Fibroblast of skin of scalp (primary cell): ENCODE data around the gene DDR2.

ENCODE experiments used
- DNase-seq: peaks from one replicate; pipeline ENCODE4 v3.0.0-alpha.2; 2013

Gene DDR2

GRCh38 chr1:162672622-162673260 lies 40.5 kb downstream of the DDR2 start:
- no peak for DNase-seq

GRCh38 chr1:162674034-162674608 lies 41.9 kb downstream of the DDR2 start:
- DNase-seq, result no peak

- peak; percentile 72 for DNase-seq
These were observed 43.8 kb downstream of the DDR2 start for GRCh38 chr1:162676087-162676486.

DNA sequence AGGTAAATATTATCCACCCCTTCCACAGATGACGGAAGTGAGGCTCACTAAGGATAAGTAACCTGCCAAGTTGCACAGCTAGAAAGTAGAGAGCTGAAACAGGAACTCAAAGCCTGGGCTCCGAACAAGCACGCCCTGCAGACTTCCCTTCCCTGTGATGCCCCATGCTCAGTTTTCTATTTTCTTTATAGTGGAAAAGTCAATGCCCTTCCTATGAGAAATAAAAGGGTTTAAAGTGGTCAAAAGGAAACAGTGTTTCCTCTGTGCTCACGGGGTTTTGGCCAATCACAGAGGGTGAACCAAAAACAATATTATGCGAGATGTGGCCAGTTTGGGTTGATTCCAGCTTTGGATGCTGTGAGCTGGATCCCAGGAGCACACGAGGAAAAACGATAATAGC lies 44.5 kb downstream of the DDR2 start:
- no peak for DNase-seq

DNA sequence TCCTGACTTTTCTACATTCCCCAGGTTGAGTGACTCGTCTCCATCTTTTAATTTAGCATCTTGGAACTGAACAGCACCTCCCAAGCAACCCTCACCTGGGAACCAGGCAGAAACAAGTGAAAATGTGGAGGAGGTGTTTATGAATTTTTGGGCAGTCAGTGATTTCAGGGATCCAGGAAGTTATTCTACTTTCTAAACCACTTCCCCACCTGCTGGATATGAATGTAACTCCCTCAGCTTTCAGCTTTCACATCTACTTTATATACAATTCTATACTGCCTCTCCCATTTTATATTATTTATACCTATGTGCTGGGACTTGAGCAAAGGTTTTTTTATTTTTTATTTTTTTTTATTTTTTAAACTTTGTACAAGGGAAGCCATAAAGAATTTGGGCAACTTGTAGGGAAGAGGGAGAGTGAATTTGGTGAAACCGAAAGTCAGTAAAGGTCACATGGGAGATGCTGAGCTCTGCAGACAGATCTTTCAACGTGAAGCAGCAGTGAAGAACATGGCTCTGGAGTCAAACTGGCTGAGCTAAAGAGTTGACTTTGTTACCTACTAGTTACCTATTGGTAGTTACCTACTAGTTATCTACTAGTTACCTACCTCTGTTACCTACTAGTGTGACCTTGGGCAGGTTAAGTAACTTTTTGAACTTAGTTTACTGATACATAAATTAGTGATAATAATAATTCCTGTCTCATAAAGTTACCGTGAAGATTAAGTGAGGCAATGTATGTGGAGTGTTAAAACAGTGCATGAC lies 45.5 kb downstream of the DDR2 start:
- DNase-seq, result no peak

GRCh38 chr1:162678439-162678838 lies 46.2 kb downstream of the DDR2 start:
- peak; percentile 34 for DNase-seq

DNA sequence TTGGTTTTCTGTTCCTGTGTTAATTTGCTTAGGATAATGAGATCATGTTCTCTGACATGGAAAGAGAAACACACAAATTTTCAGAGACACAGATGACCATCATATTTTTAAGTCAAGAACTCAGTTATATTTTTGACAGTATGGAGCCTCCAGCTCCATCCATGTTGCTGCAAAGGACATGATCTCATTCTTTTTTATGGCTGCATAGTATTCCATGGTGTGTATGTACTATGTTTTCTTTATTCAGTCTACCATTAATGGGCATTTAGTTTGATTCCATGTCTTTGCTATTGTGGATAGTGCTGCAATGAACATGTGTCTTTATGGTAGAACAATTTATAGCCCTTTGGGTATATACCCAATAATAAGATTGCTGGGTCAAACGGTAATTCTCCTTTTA lies 47.0 kb downstream of the DDR2 start:
- DNase-seq, result no peak

DNA sequence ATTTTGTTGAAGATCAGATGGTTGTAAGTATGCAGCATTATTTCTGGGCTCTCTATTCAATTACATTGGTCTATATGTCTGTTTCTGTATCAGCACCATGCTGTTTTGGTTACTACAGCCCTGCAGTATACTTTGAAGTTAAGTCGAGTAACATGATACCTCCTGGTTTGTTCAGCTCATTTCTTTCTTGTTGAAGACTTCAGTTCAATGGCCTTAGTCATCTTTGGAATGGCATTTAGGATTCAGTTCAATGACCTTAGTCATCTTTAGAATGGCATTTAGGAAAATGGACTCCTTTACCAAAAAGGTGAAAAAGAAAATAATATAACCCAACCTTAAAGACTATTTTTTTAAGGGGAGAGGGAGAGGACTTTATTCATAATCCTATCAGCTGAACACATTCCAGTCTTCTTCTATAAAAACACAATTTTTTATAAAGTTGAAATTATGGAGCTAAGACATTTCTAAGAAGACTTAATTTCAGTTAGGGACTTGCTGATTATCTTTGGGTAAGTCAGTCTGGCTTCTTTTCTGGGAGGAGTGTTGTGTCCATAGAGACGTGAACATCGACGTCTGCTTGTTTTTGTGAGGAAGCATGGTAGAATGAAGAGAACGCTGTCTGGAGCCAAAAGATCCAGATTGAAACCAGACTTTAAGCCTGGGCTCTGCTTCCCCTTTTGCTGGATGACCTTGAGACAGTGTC lies 48.3 kb downstream of the DDR2 start:
- peak; percentile 70 for DNase-seq

- DNase-seq, result no peak
These were observed 48.8 kb downstream of the DDR2 start for GRCh38 chr1:162681122-162681436.

- no peak for DNase-seq
These were observed 49.8 kb downstream of the DDR2 start for GRCh38 chr1:162682013-162682419.

DNA sequence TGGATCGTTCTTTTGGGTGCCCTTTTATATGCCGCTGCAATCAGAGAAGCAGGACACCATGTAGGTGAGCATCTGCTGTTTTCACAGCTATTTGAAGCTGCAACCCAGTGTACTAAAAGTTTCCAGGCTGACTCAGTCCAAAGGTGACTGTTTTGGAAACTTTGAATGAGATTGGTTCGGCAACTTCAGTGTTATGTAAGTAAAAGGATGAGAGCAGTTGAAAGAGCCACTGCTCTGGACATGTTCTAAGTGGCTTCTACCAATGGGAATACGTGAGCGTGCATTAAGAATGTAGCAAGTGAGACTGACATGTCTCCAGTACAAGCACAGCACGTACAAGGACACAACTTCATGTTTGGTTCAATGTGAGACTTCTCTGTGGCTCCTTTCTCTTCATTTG lies 55.6 kb downstream of the DDR2 start:
- DNase-seq, result no peak

- no peak for DNase-seq
These were observed 56.3 kb downstream of the DDR2 start for GRCh38 chr1:162688521-162688920.

- no peak for DNase-seq
These were observed 56.7 kb downstream of the DDR2 start for GRCh38 chr1:162688931-162689330.

DNA sequence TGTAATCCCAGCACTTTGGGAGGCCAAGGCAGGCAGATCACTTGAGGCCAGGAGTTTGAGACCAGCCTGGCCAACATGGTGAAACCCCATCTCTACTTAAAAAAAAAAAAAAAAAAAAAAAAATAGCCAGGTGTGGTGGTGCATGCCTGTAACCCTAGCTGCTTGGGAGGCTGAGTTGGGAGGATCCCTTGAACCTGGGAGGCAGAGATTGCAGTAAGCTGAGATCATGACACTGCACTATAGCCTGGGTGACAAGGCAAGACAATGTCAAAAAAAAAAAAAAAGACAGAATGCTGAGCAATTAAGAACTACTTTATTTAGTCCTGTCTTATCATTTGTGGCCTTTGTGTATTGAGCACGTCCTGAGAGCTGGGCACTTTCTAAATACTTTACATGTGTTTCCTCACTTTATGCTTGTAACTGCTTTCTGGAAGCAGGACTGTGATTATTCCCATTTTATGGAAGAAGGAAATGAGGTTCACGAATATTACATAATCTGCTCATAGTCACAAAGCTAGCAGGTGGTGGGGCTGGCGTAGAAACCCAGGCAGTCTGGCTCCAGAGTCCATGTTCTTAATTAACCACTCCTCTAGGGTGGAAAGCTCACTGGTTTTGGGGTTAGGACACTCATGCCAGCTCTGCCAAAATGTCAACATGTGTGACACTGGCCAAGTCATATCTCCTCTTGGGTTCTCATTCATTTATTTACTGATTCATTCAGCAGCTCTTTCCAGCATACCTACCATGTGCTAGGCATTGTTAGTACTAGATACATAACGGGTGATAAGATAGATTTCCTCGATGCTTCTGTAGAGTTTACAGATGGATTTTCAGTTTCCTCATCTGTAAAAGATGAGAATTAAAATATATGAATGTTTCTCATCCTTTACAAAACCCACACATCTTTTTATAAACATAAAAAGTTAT lies 57.7 kb downstream of the DDR2 start:
- DNase-seq, result peak; percentile 19

DNA sequence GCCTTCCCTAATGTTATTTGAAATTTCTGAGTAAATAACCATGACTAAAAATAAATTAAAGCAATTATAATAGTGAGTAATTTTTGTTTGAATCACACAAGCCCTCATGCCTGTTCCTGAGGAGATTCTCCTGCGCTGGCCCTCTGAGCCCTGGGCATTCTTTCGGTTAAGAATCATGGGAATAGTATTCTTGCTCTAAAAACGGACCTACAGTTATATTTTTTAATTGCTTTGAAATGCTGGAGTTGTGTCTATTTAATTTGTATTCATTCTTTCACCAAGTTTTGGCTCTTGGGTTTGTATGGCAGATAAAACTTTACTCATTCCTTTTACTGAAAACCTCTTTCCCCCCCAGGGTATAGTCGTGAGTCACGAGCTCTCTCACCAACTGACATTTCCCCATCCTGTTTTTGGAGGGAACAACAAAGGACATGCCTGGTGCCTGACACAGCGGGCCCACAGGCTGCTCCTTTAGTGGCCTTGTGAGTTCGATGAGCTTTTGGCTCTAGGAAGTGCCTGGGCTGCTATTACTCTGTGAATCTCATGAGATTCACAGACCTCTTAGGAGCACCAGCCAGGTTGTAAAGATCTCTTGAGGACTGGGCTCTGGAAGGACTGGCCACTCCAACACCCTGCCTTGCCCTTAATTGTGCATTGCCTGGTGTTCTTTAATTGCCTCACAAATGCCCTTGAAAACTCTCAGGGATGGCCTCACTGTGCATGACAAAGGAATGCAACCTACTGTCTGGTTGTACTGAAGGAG lies 58.6 kb downstream of the DDR2 start:
- DNase-seq, result peak; percentile 97

DNA sequence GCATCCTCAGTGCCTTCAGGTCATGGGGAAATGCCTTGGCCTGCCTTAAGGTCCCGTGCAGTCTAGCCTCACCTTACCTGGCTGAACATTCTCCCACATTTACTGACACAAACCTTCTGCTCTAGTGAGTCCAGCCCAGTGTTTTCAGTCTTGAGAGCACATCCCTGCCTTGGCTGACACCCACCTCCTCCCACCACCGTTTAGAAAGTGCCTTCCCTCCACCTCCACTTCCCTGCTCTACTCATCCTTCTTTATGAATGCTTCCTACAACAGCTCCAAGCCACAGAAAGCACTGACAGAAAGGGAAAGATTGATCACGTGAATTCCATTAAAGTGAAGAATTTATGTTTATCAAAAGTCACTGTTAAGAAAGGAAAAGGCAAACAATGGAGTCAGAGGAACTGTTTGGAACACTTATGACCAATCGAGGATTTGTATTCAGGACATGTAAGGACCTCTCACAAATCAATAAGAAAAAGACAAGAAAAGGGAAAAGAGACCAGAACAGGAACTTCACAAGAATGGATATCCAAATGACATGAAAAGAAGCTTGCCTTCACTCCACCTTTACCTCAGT lies 59.8 kb downstream of the DDR2 start:
- DNase-seq, result no peak

DNA sequence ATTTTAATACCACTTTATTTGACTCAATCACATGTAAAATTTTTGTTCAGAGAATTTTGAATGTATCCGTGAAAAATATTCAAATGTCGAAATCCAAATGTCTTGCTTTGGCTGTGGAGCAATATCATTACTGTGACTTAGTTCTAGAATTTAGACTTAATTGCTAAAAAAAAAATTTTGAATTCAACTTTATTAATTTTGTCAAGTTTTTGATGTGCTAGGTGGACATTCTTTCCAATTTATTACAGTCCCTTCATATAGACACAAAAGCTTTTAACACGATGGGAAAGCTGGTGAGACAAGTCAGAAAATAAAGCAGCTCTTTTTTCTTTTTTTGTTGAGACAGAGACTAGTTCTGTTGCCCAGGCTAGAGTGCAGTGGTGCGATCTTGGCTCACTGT lies 62.6 kb downstream of the DDR2 start:
- no peak for DNase-seq

DNA sequence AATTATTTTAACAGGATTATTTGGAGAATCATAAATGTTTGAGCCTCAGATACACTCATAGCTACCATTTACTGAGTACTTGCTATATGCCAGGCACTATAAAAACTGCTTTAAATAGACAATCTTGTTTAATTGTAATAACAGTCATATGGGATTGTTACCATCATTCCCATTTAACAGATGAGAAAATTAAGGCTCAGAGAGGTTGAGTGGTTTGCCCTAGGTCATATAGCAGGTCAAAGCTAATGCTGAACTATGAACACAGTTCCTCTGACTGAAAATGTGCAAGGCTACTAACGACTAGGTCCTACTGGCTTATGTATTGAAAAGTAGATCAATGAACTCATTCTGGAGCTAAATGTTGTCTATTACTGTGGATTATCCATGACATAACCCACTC lies 63.4 kb downstream of the DDR2 start:
- DNase-seq, result no peak

GRCh38 chr1:162696286-162696862 lies 64.1 kb downstream of the DDR2 start:
- peak; percentile 83 for DNase-seq

GRCh38 chr1:162697140-162697895 lies 65.1 kb downstream of the DDR2 start:
- no peak for DNase-seq
